Measurements from ENCODE around the gene ZFX.

ZFX gene

DNA sequence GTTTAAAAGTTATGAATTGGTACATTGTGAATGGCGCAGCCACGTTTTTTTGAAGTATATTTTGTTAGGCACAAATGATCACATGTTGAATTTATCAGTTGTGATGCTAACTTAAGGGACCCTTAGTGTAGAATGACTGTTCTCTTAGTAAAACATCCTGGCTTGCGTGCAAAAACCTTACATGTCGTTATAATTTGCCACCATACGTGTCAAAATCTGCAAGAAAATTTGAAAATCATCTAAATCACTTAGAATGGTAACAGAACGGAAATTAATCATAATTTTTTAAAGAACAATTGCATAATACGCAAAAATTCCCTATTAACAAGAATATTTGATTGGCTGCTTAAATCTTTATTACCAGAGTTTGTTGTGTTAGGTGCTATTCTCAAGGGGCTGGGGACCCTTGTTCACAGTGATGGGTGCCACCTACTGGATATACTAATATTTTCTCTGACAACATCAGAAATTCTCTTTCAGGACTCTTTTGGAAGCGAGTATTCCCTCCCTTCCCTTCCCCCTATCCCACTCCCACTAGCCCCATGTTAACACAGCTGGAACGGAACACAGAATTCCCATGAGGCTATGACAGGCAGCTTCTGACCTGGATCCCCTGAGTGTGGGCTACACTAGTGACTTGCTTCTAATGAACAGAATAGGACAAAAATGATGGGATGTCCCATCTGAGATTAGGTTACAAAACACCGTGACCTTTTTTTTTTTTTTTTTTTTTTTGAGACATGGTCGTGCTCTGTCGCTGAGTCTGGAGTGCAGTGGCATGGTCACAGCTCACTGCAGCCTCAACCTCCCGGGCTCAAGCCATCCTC, 92.5 kb downstream of the ZFX start:
- H3K27me3 ChIP-seq (ENCODE audit: insufficient read depth, poor library complexity, severe bottlenecking), result no peaks in the 10 kb centered on the region
- H3K36me3 ChIP-seq (ENCODE audit: low read depth), result no peaks in the 10 kb centered on the region
- H3K27ac ChIP-seq (ENCODE audit: poor library complexity, severe bottlenecking), result no peak overlapping the region
- H3K4me1 ChIP-seq (ENCODE audit: insufficient read depth, poor library complexity, severe bottlenecking), result peaks cover 15% of the 10 kb centered on the region
- no peaks in the 10 kb centered on the region for H3K9me3 ChIP-seq (ENCODE audit: severe bottlenecking)
- no peak overlapping the region for H3K4me3 ChIP-seq (ENCODE audit: severe bottlenecking)
- peak; percentile 41 for TF ChIP-seq CTCF (IDR thresholded peaks at IDR 0.05; ENCODE audit: poor library complexity, severe bottlenecking)
- DNase-seq (ENCODE audit: low spot score), result no peak
- no peak for ATAC-seq (ENCODE audit: low read depth)

DNA sequence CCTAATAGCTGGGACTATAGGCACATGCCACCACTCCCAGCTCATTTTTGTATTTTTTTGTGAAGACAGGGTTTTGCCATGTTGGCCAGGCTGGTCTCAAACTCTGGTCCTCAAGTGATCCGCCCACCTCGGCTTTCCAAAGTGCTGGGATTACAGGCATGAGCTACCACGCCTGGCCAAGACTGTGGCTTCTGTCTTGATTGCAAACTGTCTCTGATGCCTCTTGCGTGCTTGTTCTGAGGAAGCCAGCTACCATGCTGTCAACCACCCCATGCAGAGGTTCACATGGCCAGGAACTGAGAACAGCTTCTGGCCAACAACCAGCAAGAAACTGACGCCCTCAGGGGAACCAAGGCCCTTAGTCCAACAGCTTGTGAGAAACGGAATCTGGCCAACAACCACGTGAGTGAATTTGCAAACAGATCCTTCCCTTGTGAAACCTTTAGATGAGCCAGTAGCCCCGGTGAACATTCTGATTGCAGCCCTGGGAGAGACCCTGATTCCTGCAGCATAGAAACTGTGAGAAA, 93.2 kb downstream of the ZFX start:
- Histone ChIP-seq H3K36me3 (ENCODE audit: low read depth) (no peaks in the 10 kb centered on the region), H3K4me1 (ENCODE audit: insufficient read depth, poor library complexity, severe bottlenecking) (peaks cover 15% of the 10 kb centered on the region), H3K27me3 (ENCODE audit: insufficient read depth, poor library complexity, severe bottlenecking) (no peaks in the 10 kb centered on the region), H3K4me3 (ENCODE audit: severe bottlenecking) (no peak overlapping the region), H3K9me3 (ENCODE audit: severe bottlenecking) (no peaks in the 10 kb centered on the region), H3K27ac (ENCODE audit: poor library complexity, severe bottlenecking) (no peak overlapping the region)
- DNase-seq (ENCODE audit: low spot score) (no peak), ATAC-seq (ENCODE audit: low read depth) (no peak)
- no peak for TF ChIP-seq CTCF (IDR thresholded peaks at IDR 0.05; ENCODE audit: poor library complexity, severe bottlenecking)

- no peak for ATAC-seq (ENCODE audit: low read depth)
Observed at GRCh38 chrX:24243188-24243587, 93.7 kb downstream of the ZFX start.

DNA sequence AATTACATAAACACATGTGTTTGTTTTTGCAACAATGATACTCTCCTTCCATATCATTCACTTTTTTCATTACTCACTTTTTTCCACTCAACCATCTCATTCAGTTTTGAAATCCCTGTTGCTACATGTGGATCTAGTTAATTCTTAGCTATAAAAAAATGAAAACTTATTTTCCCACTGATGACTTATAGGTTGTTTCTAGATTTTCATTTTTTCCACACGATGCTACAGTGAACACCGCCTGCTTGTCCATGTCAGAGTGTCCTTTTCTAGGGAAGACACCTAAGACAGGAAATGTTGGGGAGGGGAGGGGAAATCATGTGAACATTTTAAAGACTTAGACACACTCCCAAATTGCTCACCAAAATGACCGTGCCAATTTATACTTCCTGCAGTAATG, 94.2 kb downstream of the ZFX start:
- Histone ChIP-seq H3K4me1 (ENCODE audit: insufficient read depth, poor library complexity, severe bottlenecking) (peaks cover 15% of the 10 kb centered on the region), H3K9me3 (ENCODE audit: severe bottlenecking) (no peaks in the 10 kb centered on the region), H3K36me3 (ENCODE audit: low read depth) (no peaks in the 10 kb centered on the region), H3K27ac (ENCODE audit: poor library complexity, severe bottlenecking) (no peak overlapping the region), H3K4me3 (ENCODE audit: severe bottlenecking) (no peak overlapping the region), H3K27me3 (ENCODE audit: insufficient read depth, poor library complexity, severe bottlenecking) (no peaks in the 10 kb centered on the region)
- no peak for TF ChIP-seq CTCF (IDR thresholded peaks at IDR 0.05; ENCODE audit: poor library complexity, severe bottlenecking)
- no peak for ATAC-seq (ENCODE audit: low read depth)
- DNase-seq (ENCODE audit: low spot score), result no peak

More at GRCh38 chrX:24243188-24243587, 93.7 kb downstream of the ZFX start:
- Histone ChIP-seq H3K36me3 (ENCODE audit: low read depth) (no peaks in the 10 kb centered on the region), H3K27me3 (ENCODE audit: insufficient read depth, poor library complexity, severe bottlenecking) (no peaks in the 10 kb centered on the region), H3K27ac (ENCODE audit: poor library complexity, severe bottlenecking) (no peak overlapping the region), H3K9me3 (ENCODE audit: severe bottlenecking) (no peaks in the 10 kb centered on the region), H3K4me1 (ENCODE audit: insufficient read depth, poor library complexity, severe bottlenecking) (peaks cover 15% of the 10 kb centered on the region), H3K4me3 (ENCODE audit: severe bottlenecking) (no peak overlapping the region)
- no peak for DNase-seq (ENCODE audit: low spot score)
- TF ChIP-seq CTCF (IDR thresholded peaks at IDR 0.05; ENCODE audit: poor library complexity, severe bottlenecking), result no peak

DNA sequence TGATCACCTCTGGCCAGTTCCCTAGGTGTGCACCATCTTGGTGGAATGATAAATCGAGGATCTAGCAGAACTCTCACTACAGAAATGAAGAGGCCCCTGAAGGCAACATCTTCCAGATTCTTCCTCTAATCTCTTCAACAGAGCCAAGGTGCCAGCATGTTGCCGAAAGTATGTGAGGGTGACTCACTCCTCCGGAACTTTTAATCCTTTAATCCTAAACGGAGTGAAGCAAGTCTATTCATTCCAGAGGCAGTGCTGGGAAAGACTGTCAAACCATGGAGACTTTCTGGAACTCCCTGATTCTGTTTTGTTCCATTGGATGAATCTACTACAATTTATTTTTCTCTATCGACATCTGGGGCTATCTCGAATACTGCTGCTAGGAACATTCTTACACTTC, 95.7 kb downstream of the ZFX start:
- H3K36me3 ChIP-seq (ENCODE audit: low read depth), result no peaks in the 10 kb centered on the region
- DNase-seq (ENCODE audit: low spot score), result no peak
- H3K9me3 ChIP-seq (ENCODE audit: severe bottlenecking), result no peaks in the 10 kb centered on the region
- no peaks in the 10 kb centered on the region for H3K27me3 ChIP-seq (ENCODE audit: insufficient read depth, poor library complexity, severe bottlenecking)
- TF ChIP-seq CTCF (IDR thresholded peaks at IDR 0.05; ENCODE audit: poor library complexity, severe bottlenecking), result no peak
- H3K4me1 ChIP-seq (ENCODE audit: insufficient read depth, poor library complexity, severe bottlenecking), result peaks cover 15% of the 10 kb centered on the region
- H3K27ac ChIP-seq (ENCODE audit: poor library complexity, severe bottlenecking), result peak overlapping the region; percentile 33
- H3K4me3 ChIP-seq (ENCODE audit: severe bottlenecking), result no peak overlapping the region
- ATAC-seq (ENCODE audit: low read depth), result peak; percentile 96
